GM12892 (cell line): ENCODE measurements around the gene SFRP5.

Experiments
- POLR2A ChIP-seq: IDR thresholded peaks from 2 replicates; pipeline ENCODE4 v1.6.1; 2011; ENCODE audit warnings: low read depth, low read length, control low read depth
- POLR2AphosphoS5 ChIP-seq: IDR thresholded peaks from 2 replicates; pipeline ENCODE4 v1.6.1; 2011; ENCODE audit warnings: low read depth, low read length, control low read depth
- TAF1 ChIP-seq: IDR thresholded peaks from 2 replicates; pipeline ENCODE4 v1.6.1; 2011; ENCODE audit warnings: low read depth, mild to moderate bottlenecking, control low read depth, low read length, borderline replicate concordance

DNA sequence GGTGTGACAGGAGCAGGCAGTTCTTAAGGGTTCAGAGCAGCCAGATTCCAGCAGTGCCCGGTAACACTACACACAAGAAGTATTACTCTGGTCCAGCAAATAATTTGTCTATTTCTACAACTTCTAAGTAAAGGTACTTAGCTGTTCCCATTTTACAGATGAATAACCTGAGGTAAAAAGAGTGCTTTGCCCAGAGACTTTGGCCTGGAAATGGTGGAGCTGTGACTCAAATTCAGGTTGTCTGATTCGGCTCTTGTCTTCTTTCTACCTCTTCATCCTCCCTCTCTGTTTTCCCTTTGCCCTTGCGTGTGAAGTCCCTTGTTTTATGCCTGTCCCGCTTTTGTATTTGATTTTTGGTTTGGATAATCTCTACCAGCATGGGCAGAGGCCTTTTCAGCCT lies 17.1 kb downstream of the SFRP5 start:
- TF ChIP-seq POLR2AphosphoS5 (no peak), POLR2A (no peak), TAF1 (no peak)
